HL-60 (cell line): ENCODE data around the gene DUOXA2.

ENCODE experiments used
- DNase-seq, 2 experiments: peaks; one replicate each; pipeline ENCODE4 v3.0.0-alpha.2; 2010 to 2020; ENCODE audit warnings: low read depth in 1 of 2, low spot score in 1 of 2
- H3K27ac ChIP-seq: fragments of 250-450 bp; sonication (Bioruptor Pico); replicated peaks from 2 replicates; pipeline ENCODE4 v1.5.1; 2020; ENCODE audit warnings: mild to moderate bottlenecking, moderate library complexity
- H3K27me3 ChIP-seq: fragments of 250-450 bp; sonication (Bioruptor Pico); 2 replicates; pipeline ENCODE4 v1.5.1; 2021; ENCODE audit warnings: mild to moderate bottlenecking, moderate library complexity; ENCODE audit not compliant: insufficient read depth, poor library complexity, severe bottlenecking
- H3K4me3 ChIP-seq: replicated peaks from 2 replicates; pipeline ENCODE4 v1.5.1; 2011; ENCODE audit warnings: mild to moderate bottlenecking, control low read depth, low read length; ENCODE audit not compliant: insufficient read depth
- CTCF ChIP-seq: IDR thresholded peaks from one replicate; pipeline ENCODE4 v1.5.1; 2011; ENCODE audit warnings: low read length, control low read depth, inconsistent platforms; ENCODE audit not compliant: insufficient read depth
- GABPA ChIP-seq: IDR thresholded peaks from 2 replicates; pipeline ENCODE4 v1.6.1; 2012; ENCODE audit warnings: low read depth
- POLR2AphosphoS5 ChIP-seq: IDR thresholded peaks from 2 replicates; pipeline ENCODE4 v1.6.1; 2012; ENCODE audit warnings: low read depth
- SPI1 ChIP-seq: IDR thresholded peaks from 2 replicates; pipeline ENCODE4 v1.6.1; 2012; ENCODE audit warnings: low read depth, mild to moderate bottlenecking, borderline replicate concordance
- TF ChIP-seq, protein P1 (sequence below): IDR thresholded peaks from 2 replicates; pipeline ENCODE4 v1.6.1; 2012; ENCODE audit warnings: low read depth; ENCODE audit not compliant: insufficient replicate concordance

Gene DUOXA2

DNA sequence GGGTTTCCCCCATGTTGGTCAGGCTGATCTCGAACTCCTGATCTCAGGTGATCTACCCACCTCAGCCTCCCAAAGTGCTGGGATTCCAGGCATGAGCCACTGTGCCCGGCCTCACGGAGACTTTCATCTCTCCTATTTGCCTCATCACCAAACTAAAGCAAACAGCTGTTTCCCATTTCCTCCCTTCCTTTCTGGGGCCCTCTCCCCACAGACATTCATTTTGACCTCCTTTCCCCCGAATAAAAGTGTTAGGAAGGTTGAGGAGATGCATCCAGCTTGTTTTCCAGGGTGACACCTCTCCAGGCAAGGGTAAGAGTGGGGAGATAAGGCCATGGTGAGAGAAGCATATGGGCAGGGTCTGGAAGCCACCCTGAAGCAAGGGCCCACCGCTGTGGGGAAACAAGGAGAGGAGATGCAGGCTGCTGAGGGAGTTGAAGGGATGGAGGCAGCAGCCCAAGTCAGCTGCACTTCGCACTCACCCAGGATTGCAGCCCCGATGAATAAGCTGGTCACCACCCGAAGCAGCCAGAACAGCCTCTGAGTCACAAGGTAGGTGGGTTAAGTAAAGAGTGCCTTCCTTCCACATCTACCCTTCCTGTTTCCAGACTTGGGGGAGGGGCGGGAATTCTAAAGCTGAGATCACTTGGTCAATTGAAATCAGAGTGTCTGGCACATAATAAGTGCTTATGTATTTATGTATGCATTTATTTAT lies 7.7 kb downstream of the DUOXA2 start:
- no peak overlapping the region for H3K27ac ChIP-seq
- H3K4me3 ChIP-seq: no peak overlapping the region
- DNase-seq: no peak
- no peak for TF ChIP-seq GABPA
- TF ChIP-seq CTCF: no peak
- TF ChIP-seq, protein P1, sequence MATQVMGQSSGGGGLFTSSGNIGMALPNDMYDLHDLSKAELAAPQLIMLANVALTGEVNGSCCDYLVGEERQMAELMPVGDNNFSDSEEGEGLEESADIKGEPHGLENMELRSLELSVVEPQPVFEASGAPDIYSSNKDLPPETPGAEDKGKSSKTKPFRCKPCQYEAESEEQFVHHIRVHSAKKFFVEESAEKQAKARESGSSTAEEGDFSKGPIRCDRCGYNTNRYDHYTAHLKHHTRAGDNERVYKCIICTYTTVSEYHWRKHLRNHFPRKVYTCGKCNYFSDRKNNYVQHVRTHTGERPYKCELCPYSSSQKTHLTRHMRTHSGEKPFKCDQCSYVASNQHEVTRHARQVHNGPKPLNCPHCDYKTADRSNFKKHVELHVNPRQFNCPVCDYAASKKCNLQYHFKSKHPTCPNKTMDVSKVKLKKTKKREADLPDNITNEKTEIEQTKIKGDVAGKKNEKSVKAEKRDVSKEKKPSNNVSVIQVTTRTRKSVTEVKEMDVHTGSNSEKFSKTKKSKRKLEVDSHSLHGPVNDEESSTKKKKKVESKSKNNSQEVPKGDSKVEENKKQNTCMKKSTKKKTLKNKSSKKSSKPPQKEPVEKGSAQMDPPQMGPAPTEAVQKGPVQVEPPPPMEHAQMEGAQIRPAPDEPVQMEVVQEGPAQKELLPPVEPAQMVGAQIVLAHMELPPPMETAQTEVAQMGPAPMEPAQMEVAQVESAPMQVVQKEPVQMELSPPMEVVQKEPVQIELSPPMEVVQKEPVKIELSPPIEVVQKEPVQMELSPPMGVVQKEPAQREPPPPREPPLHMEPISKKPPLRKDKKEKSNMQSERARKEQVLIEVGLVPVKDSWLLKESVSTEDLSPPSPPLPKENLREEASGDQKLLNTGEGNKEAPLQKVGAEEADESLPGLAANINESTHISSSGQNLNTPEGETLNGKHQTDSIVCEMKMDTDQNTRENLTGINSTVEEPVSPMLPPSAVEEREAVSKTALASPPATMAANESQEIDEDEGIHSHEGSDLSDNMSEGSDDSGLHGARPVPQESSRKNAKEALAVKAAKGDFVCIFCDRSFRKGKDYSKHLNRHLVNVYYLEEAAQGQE: no peak
- no peak for TF ChIP-seq POLR2AphosphoS5
- no peak for TF ChIP-seq SPI1
- peaks cover 29% of the 10 kb centered on the region for H3K27me3 ChIP-seq

- DNase-seq: no peak
- H3K27ac ChIP-seq: no peak overlapping the region
- H3K27me3 ChIP-seq: peaks cover 21% of the 10 kb centered on the region
- no peak overlapping the region for H3K4me3 ChIP-seq
- no peak for TF ChIP-seq CTCF
These were observed 8.6 kb downstream of the DUOXA2 start for GRCh38 chr15:45122719-45123118.

GRCh38 chr15:45123397-45123796 lies 9.3 kb downstream of the DUOXA2 start:
- TF ChIP-seq SPI1 (no peak), GABPA (no peak), POLR2AphosphoS5 (no peak), CTCF (no peak)
- TF ChIP-seq, protein P1: no peak
- Histone ChIP-seq H3K27me3 (peaks cover 23% of the 10 kb centered on the region), H3K4me3 (no peak overlapping the region), H3K27ac (no peak overlapping the region)
- no peak for DNase-seq

DNA sequence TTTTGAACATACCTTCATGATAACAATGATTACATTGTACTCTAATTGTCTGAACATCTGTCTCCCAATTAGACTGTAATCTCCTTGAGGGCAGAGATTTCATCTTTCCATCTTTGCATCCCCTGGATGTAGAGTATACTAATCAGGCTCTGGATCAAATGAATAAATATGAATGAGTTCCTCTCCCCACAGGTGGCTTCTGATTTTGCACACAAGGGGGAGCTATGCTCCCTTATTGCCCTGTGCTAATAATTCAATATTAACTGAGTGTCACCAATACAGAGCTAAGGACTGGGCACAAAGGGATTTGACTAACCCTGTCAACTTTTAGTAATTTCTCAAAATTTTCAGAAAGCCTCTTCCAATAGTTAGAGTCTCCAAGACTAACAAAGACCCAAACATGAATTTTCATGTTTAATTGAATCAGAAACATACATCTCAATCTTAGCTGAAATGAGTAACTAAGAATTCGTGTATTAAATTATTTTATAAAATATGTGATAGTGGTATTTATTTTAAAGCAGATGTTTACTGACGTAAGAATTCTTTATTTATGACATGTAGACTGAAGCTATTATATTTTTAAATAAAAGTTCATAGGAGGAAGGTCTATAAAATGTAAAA lies 12.5 kb downstream of the DUOXA2 start:
- Histone ChIP-seq H3K27me3 (peaks cover 44% of the 10 kb centered on the region), H3K4me3 (no peak overlapping the region), H3K27ac (no peak overlapping the region)
- TF ChIP-seq CTCF (peak; percentile 71), SPI1 (0 out of 2 replicates have a peak, but pooled peaks have one; percentile 24), GABPA (no peak), POLR2AphosphoS5 (no peak)
- TF ChIP-seq, protein P1: no peak
- peak; percentile 26 to 39 for DNase-seq
